ENCODE measurements around the gene RAVER2.

RAVER2 gene

DNA sequence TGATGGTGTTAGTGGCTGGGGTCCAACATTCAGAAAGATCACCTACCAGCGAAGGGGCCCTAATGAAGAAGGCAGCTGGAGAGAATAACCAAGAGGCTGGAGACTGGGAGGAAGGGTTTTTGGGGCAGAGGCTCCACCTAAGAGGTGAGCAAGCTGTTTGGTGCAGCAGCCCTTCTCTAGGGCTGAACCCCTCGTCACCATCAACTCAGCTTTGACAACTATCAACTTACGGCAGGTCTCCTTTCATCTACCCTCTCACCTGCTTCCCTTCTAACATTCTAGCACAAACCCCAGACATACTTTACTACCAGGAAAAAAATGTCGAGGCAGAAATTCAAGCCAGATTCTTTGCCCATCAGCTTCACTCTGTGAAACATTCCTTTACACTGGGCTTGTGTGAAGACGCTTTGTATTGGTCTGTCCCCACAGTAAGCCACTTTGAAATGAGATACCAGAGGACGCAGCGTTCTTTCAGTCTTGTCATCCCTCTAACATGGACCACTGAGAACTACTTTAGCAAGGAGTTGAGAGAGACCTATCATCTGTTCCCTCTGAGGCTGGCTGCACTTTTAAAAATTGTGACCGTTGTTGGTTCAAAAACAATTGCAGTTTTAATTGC lies 84.6 kb downstream of the RAVER2 start:
- H3K27ac ChIP-seq = no peak overlapping the region
- H3K4me3 ChIP-seq = no peak overlapping the region
- no peak for TF ChIP-seq CTCF (IDR thresholded peaks at IDR 0.05)
- DNase-seq (ENCODE audit: low spot score) = no peak

- Histone ChIP-seq H3K4me3 (no peak overlapping the region), H3K27ac (no peak overlapping the region)
- no peak for DNase-seq (ENCODE audit: low spot score)
- TF ChIP-seq CTCF (IDR thresholded peaks at IDR 0.05) = no peak
Measured at GRCh38 chr1:64830030-64830651, 85.3 kb downstream of the RAVER2 start.

GRCh38 chr1:64834734-64835133 lies 89.9 kb downstream of the RAVER2 start:
- no peak for TF ChIP-seq CTCF (IDR thresholded peaks at IDR 0.05)
- peak overlapping the region in 1 of 2 donors; percentile 44 for H3K27ac ChIP-seq
- DNase-seq (ENCODE audit: low spot score) = no peak
- H3K4me3 ChIP-seq = no peak overlapping the region

GRCh38 chr1:64836802-64837201 lies 91.9 kb downstream of the RAVER2 start:
- DNase-seq (ENCODE audit: low spot score) = no peak
- Histone ChIP-seq H3K4me3 (no peak overlapping the region), H3K27ac (no peak overlapping the region)
- TF ChIP-seq CTCF (IDR thresholded peaks at IDR 0.05) = no peak

GRCh38 chr1:64838486-64838885 lies 93.6 kb downstream of the RAVER2 start:
- H3K4me3 ChIP-seq = no peak overlapping the region
- TF ChIP-seq CTCF (IDR thresholded peaks at IDR 0.05) = no peak
- no peak overlapping the region for H3K27ac ChIP-seq
- no peak for DNase-seq (ENCODE audit: low spot score)

DNA sequence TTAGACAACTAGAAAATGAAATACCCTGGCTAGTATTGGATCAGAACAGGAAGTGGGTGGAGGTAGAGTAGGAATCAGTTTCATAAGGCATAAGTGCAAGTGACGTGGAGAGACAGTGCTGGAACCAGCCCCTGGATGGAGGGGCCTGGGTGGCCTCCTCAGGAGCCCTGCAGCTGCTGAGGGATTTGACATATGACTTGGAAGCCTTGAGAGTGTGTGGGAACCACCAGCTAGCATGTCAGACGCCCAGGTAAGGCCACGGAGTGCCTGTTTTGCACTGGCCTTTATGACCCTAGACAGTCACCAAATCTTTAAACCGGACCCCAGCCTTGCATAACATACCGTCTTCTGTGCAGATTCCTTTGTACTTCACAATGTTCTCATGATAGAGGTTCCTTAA lies 94.4 kb downstream of the RAVER2 start:
- no peak for TF ChIP-seq CTCF (IDR thresholded peaks at IDR 0.05)
- no peak for DNase-seq (ENCODE audit: low spot score)
- no peak overlapping the region for H3K27ac ChIP-seq
- H3K4me3 ChIP-seq = no peak overlapping the region

DNA sequence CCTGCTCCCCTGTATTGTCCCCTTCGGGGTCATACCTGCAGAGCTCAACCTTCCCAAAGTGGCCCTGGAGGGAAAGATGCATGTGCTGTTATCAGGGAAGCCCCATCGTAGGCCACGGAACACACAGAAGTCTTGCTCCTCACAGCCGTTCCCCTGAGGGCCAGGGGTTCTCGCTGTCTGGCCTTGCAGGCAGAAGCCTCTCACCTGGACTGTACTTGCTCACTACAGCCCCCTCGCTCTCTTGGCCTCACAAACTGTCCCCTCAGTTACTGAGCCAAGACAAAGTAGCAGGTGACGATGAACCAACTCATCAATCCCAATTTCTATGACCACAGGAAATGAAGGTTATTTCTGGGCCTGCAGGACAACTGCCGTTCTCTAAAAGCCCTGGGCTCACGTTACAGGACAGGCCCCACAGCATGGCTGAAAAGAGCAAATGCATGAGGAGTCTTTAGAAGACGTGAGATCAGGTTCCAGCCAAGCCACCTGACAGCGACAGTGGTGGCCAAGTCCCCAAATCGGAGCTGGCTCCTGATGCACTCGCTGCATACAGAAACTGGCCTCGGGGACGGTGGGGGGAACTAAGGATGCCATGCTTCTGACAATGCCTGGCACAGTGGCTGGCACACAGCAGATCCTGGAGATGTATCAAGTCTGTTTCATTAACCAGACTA lies 95.0 kb downstream of the RAVER2 start:
- no peak overlapping the region for H3K27ac ChIP-seq
- no peak overlapping the region for H3K4me3 ChIP-seq
- DNase-seq (ENCODE audit: low spot score) = no peak
- TF ChIP-seq CTCF (IDR thresholded peaks at IDR 0.05) = no peak

Measured in coronary artery (tissue), 2 donors.